GM12878 (cell line): ENCODE measurements around the gene SNTA1.

Experiments used
- ATF2 ChIP-seq: IDR thresholded peaks from 2 replicates; pipeline ENCODE4 v1.6.1; 2012; ENCODE audit warnings: low read length, inconsistent platforms
- CEBPZ ChIP-seq: fragments of 150-350 bp; IDR thresholded peaks from 2 replicates; pipeline ENCODE4 v1.6.1; 2016; ENCODE audit warnings: low read depth, low read length
- CHD2 ChIP-seq: IDR thresholded peaks from 2 replicates; pipeline ENCODE4 v1.6.1; 2011; ENCODE audit warnings: low read depth, low read length, improper control_type of control experiment, borderline replicate concordance
- CTCF ChIP-seq, 3 experiments: IDR thresholded peaks in 2 of 3; conservative IDR thresholded peaks in 1 of 3; 2 replicates each; pipeline ENCODE4 v1.5.1; 2011; ENCODE audit warnings: low read depth in 3 of 3, low read length in 3 of 3, mild to moderate bottlenecking in 3 of 3, control low read depth in 2 of 3, moderate library complexity in 2 of 3, inconsistent platforms in 1 of 3, mixed read lengths in 1 of 3; ENCODE audit not compliant: control insufficient read depth in 2 of 3, insufficient read depth in 1 of 3; ENCODE audit errors: extremely low read depth in 1 of 3
- EZH2 ChIP-seq: IDR thresholded peaks from 2 replicates; pipeline ENCODE4 v1.6.1; 2012; ENCODE audit warnings: low read depth, mild to moderate bottlenecking, control low read depth, inconsistent platforms, low read length, borderline replicate concordance; ENCODE audit not compliant: control insufficient read depth
- NKRF ChIP-seq: fragments of 450-650 bp; conservative IDR thresholded peaks from 2 replicates; pipeline ENCODE4 v1.6.1; 2017; ENCODE audit warnings: mild to moderate bottlenecking, moderate library complexity
- NRF1 ChIP-seq: conservative IDR thresholded peaks from 2 replicates; pipeline ENCODE4 v1.6.1; 2011; ENCODE audit warnings: mild to moderate bottlenecking, low read depth, low read length, improper control_type of control experiment
- PBX3 ChIP-seq: IDR thresholded peaks from 2 replicates; pipeline ENCODE4 v1.6.1; 2011; ENCODE audit warnings: mild to moderate bottlenecking, low read depth, low read length, moderate library complexity; ENCODE audit not compliant: insufficient replicate concordance
- PRDM15 ChIP-seq: fragments of 450-650 bp; formaldehyde crosslinking; IDR thresholded peaks from 2 replicates; pipeline ENCODE4 v1.4.0; 2020; ENCODE audit warnings: mild to moderate bottlenecking, moderate library complexity
- TAF1 ChIP-seq: IDR thresholded peaks from 2 replicates; pipeline ENCODE4 v1.6.1; 2011; ENCODE audit warnings: mild to moderate bottlenecking, low read depth, low read length, borderline replicate concordance
- USF2 ChIP-seq: IDR thresholded peaks from 2 replicates; pipeline ENCODE4 v1.6.1; 2011; ENCODE audit warnings: low read depth, low read length, improper control_type of control experiment, borderline replicate concordance
- YY1 ChIP-seq: IDR thresholded peaks from 2 replicates; pipeline ENCODE4 v1.6.1; 2011; ENCODE audit warnings: low read depth, mild to moderate bottlenecking, low read length

- no peak for TF ChIP-seq ATF2
- no peak for TF ChIP-seq CEBPZ
- no peak for TF ChIP-seq CTCF (IDR thresholded peaks at IDR 0.05 in 2 of 3, conservative IDR thresholded peaks at IDR 0.05 in 1 of 3; ENCODE audit: control insufficient read depth in 2 of 3, extremely low read depth in 1 of 3, insufficient read depth in 1 of 3, low read depth in 3 of 3, low read length in 3 of 3)
- no peak for TF ChIP-seq TAF1
- TF ChIP-seq PRDM15, result no peak
- TF ChIP-seq PBX3, result no peak
- no peak for TF ChIP-seq EZH2
- no peak for TF ChIP-seq CHD2
- no peak for TF ChIP-seq NKRF
- TF ChIP-seq NRF1, result no peak
- no peak for TF ChIP-seq USF2
- TF ChIP-seq YY1, result no peak
These were observed 9.1 kb downstream of the SNTA1 start for GRCh38 chr20:33434434-33434833.
